ENCODE data around the gene HBM.
"Not testable (repeated sequence)": the region's sequence is repeated elsewhere in the genome, so short reads cannot be mapped to it uniquely, and the experiment has no call there.

- TF ChIP-seq POLR2A (IDR thresholded peaks at IDR 0.05), result not testable (repeated sequence)
- TF ChIP-seq, protein P1, sequence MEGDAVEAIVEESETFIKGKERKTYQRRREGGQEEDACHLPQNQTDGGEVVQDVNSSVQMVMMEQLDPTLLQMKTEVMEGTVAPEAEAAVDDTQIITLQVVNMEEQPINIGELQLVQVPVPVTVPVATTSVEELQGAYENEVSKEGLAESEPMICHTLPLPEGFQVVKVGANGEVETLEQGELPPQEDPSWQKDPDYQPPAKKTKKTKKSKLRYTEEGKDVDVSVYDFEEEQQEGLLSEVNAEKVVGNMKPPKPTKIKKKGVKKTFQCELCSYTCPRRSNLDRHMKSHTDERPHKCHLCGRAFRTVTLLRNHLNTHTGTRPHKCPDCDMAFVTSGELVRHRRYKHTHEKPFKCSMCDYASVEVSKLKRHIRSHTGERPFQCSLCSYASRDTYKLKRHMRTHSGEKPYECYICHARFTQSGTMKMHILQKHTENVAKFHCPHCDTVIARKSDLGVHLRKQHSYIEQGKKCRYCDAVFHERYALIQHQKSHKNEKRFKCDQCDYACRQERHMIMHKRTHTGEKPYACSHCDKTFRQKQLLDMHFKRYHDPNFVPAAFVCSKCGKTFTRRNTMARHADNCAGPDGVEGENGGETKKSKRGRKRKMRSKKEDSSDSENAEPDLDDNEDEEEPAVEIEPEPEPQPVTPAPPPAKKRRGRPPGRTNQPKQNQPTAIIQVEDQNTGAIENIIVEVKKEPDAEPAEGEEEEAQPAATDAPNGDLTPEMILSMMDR (IDR thresholded peaks at IDR 0.05), result not testable (repeated sequence)
These were observed 4.3 kb downstream of the HBM start for GRCh38 chr16:170088-170507.
